Ammon's horn (tissue), 1 donor: Measurements from ENCODE around the gene GJA3.
A peak's percentile ranks its signal among the peaks of the same experiment; 100 is the strongest.

ENCODE experiments used
- DNase-seq: peaks from one replicate; pipeline ENCODE4 v3.0.0-alpha.2; 2016; ENCODE audit warnings: low spot score

The GJA3 gene

GRCh38 chr13:20127562-20128458, 33.0 kb downstream of the GJA3 start:
- peak; percentile 70 for DNase-seq

GRCh38 chr13:20127262-20127561, 33.6 kb downstream of the GJA3 start:
- no peak for DNase-seq

- no peak for DNase-seq
Measured at GRCh38 chr13:20126541-20127261, 34.2 kb downstream of the GJA3 start.

DNA sequence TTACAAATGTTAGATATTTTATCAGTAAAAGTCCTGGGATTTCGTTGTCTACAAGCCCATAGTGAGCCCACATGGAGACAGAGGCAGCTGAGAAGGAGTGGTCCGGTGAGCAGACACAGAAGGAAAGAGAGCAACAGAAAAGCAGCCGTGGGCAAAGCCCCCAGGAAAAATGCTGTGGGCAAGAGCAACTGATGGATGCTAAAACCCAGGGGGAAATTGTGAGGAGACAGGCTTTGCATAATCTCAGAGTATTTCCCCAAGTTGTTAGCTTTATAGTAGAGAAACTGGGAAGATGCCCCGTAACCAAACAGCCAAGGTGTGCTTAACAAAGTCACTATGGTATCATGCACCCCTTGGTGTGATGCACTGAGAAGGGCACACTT, 35.1 kb downstream of the GJA3 start:
- DNase-seq: no peak

- DNase-seq: no peak
Measured at GRCh38 chr13:20125129-20125782, 35.6 kb downstream of the GJA3 start.

DNA sequence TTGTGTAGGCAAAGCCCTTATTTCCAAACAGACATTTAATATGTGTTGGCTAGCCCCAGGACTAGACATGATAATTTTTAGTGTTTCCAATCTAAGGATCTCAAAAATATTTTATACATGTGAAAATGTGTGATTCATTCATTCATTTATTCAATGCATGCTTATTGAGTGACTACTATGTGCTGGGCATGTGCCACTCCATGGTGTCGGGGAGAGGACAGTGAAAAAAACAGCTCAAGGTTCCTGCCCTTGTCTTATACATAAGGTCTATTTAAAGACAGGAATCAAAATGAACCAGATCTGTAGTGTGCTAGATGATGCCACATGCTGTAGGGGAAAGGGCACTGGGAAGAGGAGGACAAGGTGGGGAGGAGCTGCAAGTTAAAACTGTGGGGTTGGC, 36.5 kb downstream of the GJA3 start:
- DNase-seq: no peak

DNA sequence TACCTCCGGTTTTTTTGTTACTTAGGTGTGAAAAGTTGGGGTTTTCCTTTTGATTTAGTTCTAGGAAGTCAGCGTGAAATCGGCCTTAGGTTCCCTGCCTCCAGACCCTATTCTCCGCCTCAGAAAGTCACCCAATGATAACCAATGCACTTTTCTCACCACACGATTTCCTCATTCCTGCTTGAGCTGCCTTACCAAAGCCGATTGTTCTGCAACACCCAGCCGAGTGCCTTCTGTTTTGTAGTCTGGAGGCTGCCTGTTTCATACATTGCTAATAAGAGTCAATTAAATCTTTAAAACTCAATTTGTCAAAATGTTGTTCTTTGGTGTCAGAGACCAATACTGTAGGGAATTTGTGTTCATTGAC, 39.7 kb downstream of the GJA3 start:
- DNase-seq: no peak

DNA sequence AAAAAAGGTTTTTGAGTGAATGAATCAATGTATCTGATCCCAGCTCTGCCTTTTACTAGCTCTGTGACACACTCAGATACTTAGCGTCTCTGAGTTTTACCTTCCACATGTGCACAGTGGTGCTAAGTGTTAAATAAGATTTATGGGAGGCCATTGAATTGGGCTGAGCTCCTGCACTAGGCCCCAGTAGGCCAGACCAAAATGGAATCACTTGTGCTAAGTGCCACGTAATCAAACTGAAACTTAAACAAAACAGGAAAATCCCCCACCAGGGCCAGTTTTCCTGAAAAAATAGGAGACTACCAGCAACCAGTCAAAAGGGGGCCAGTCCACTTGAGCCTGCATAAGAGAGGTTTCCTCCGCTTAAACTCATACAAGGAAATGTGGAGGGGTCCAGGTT, 40.9 kb downstream of the GJA3 start:
- no peak for DNase-seq

- peak; percentile 34 for DNase-seq
Measured at GRCh38 chr13:20118268-20119140, 42.3 kb downstream of the GJA3 start.

DNA sequence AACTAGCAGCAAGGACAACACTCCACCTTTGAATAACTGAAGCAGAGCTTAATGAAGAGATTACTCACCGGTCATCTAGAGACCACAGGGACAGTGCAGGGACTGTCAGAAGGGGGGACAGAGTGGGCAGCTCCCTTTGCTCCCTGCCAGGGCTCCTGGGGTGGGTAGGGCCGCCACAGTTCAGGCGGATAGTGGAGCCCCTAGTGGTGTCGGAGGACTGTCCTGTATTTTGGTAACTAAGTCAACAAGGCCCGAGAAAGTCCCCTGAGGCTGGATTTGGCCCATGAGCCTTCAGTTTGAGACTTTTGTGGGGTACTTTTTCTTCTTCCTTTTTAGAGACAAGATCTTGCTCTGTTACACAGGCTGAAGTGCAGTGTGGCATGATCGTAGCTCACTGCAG, 44.6 kb downstream of the GJA3 start:
- DNase-seq: no peak

DNA sequence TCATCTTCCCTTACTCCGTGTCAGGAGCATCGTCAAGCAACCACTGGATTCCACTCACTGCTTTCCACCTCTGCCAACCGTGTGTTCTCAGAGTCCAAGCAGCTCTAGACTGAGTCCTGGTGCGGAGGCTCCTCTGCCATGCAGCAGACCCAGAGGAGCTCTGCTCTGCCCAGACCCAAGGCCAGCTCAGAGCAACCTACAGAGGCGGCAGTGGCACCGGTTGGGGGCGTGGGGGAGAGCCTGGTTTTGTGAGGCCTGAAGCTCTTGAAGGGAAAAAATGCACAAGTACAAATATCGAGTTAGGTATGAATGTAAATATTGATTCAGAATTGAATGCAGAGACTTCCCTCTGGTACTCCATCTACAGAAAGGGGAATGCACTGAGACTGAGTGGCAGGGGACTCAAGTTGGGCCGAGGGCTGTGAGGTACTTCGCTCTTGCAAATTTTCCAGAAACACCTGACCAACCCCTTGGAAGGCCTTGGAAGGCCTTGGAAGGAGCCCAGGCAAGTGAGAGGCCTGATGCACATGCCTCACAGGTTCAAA, 46.7 kb downstream of the GJA3 start:
- no peak for DNase-seq

DNA sequence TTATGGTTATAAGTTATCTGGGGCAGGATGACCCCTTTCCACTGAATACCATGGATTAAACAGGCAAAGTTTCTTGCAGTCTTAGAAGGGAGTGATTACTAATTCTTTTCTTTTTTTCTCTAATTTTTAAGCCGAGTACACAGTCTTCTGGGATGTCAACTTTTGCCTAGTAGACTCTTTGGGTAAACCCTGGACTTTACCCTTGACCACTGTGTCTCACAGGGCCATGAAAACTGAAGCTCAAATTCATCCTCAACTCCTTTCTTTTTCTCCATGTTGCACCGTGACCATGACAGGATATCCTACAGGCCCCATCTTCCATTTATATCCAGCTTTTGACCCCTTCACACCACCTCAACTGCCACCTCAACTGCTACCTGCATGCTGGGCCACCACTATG, 51.8 kb downstream of the GJA3 start:
- DNase-seq: no peak

- no peak for DNase-seq
Measured at GRCh38 chr13:20106742-20107141, 54.1 kb downstream of the GJA3 start.

DNA sequence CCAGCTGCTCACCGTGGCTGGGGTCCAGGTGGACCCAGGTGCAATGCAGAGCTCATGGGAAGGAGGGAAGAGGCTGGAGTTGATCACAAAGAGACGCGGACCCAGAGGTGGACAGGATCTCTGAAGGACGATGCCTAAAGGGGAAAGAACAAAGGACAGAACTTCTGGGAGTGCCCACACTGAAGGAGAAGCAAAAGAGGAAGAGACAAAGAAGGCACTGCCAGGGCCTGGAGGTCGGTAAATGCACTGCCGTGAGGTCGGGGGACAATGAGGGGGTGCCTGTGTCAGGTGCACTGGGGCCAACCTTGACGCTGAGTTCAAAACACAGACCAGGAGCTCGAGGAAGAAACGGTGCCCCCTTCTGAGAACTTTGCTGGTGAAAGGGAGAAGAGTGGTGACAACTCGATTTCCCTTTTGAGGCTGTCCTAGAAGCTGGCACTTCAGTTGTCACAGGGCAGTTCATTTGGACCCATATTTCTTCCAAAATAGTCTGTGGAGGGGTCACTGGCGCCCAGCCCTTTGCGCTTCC, 55.6 kb downstream of the GJA3 start:
- no peak for DNase-seq

GRCh38 chr13:20102525-20103180, 58.2 kb downstream of the GJA3 start:
- peak; percentile 63 for DNase-seq

GRCh38 chr13:20101467-20102316, 59.2 kb downstream of the GJA3 start:
- no peak for DNase-seq

DNA sequence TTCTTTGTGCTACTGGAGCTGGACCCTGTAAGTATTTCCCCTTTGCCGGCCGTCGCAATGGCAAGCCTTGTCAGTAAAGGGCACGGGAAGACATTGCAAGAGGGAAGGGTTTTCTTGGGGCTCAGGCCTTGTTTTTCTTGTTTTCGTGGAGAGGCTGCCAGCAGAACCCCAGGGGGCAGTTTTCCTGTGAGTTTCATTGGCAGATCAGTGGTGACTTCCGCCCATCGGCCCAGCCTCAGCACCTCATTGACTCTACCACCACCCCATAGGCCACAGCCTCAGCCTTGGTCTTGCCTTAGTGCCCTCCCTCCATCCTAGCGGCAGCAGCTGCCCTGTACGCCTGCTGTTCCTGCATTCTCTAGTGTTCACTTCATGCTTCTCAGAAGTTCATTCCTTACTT, 61.5 kb downstream of the GJA3 start:
- DNase-seq: no peak

GRCh38 chr13:20093951-20094350, 66.9 kb downstream of the GJA3 start:
- no peak for DNase-seq

GRCh38 chr13:20090349-20090748, 70.5 kb downstream of the GJA3 start:
- DNase-seq: no peak
